ENCODE results near the gene CEP126.

The CEP126 gene

DNA sequence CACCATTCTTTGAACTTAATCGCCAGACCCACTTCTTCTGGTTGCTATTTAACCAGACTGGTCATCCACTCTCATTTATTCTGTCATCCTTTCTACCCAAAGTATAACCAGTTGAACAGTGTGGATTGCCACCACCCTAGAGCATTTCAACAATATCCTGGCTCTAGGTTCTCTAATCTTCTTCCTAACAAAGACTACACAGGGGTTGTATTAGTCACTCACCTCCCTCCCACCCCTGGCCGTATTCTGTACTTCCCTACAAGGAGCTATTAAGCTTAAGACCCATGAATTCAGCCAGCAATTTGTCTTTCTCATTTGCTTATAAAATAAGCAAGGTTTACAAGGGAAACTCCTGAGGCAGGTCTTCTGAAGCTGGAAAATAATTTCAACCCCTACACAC lies 46.9 kb upstream of the CEP126 start:
- no peak for DNase-seq (ENCODE audit: low read depth in 1 of 2, low spot score in 1 of 2)
- TF ChIP-seq GABPA (IDR thresholded peaks at IDR 0.05; ENCODE audit: low read depth) (no peak), CTCF (IDR thresholded peaks at IDR 0.05; ENCODE audit: insufficient read depth, low read length) (no peak), POLR2AphosphoS5 (IDR thresholded peaks at IDR 0.05; ENCODE audit: low read depth) (no peak), SPI1 (IDR thresholded peaks at IDR 0.05; ENCODE audit: borderline replicate concordance, low read depth) (no peak)
- TF ChIP-seq, protein P1, sequence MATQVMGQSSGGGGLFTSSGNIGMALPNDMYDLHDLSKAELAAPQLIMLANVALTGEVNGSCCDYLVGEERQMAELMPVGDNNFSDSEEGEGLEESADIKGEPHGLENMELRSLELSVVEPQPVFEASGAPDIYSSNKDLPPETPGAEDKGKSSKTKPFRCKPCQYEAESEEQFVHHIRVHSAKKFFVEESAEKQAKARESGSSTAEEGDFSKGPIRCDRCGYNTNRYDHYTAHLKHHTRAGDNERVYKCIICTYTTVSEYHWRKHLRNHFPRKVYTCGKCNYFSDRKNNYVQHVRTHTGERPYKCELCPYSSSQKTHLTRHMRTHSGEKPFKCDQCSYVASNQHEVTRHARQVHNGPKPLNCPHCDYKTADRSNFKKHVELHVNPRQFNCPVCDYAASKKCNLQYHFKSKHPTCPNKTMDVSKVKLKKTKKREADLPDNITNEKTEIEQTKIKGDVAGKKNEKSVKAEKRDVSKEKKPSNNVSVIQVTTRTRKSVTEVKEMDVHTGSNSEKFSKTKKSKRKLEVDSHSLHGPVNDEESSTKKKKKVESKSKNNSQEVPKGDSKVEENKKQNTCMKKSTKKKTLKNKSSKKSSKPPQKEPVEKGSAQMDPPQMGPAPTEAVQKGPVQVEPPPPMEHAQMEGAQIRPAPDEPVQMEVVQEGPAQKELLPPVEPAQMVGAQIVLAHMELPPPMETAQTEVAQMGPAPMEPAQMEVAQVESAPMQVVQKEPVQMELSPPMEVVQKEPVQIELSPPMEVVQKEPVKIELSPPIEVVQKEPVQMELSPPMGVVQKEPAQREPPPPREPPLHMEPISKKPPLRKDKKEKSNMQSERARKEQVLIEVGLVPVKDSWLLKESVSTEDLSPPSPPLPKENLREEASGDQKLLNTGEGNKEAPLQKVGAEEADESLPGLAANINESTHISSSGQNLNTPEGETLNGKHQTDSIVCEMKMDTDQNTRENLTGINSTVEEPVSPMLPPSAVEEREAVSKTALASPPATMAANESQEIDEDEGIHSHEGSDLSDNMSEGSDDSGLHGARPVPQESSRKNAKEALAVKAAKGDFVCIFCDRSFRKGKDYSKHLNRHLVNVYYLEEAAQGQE (IDR thresholded peaks at IDR 0.05; ENCODE audit: insufficient replicate concordance, low read depth) = no peak
- H3K27me3 ChIP-seq (ENCODE audit: insufficient read depth, poor library complexity, severe bottlenecking) = no peaks in the 10 kb centered on the region
- H3K27ac ChIP-seq (replicated peaks) = no peak overlapping the region
- H3K4me3 ChIP-seq (replicated peaks; ENCODE audit: insufficient read depth, low read length) = no peak overlapping the region

- Histone ChIP-seq H3K4me3 (replicated peaks; ENCODE audit: insufficient read depth, low read length) (no peak overlapping the region), H3K27ac (replicated peaks) (no peak overlapping the region), H3K27me3 (ENCODE audit: insufficient read depth, poor library complexity, severe bottlenecking) (no peaks in the 10 kb centered on the region)
- TF ChIP-seq CTCF (IDR thresholded peaks at IDR 0.05; ENCODE audit: insufficient read depth, low read length) (no peak), GABPA (IDR thresholded peaks at IDR 0.05; ENCODE audit: low read depth) (no peak), POLR2AphosphoS5 (IDR thresholded peaks at IDR 0.05; ENCODE audit: low read depth) (no peak), SPI1 (IDR thresholded peaks at IDR 0.05; ENCODE audit: borderline replicate concordance, low read depth) (no peak)
- TF ChIP-seq, protein P1 (IDR thresholded peaks at IDR 0.05; ENCODE audit: insufficient replicate concordance, low read depth) = no peak
- DNase-seq (ENCODE audit: low read depth in 1 of 2, low spot score in 1 of 2) = no peak
Measured at GRCh38 chr11:101870510-101870909, 44.3 kb upstream of the CEP126 start.

DNA sequence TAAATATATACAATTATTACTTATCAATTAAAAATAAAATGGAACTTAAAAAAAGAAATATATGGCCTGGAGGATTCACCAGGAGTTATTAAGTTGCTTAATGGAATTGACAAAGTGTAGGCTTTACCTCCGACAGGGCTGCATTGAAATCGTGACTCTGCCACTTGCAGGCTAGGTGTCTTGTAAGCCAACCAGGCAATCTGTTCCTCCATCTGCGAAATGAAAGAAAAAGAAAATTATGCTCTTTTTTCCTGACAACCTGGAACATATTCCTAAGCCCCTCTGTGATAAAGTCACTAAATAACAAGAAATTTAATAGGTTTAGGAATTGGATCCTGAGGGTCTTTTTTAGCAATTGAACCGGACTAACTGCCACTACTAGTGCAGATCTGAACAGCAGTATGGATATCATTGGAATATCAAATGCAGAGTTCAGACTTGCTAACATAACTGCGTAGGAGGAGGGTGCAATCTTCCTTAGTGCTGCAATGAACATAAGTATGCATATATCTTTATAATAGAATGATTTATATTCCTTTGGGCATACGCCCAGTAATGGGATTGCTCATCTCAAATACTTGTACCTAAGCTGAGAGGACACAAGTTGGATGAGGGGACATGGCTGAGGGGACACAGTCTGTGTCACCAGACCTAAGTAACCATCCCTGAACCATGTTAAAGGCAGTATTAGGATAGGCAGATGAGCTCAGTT lies 42.5 kb upstream of the CEP126 start:
- H3K4me3 ChIP-seq (replicated peaks; ENCODE audit: insufficient read depth, low read length) = no peak overlapping the region
- no peaks in the 10 kb centered on the region for H3K27me3 ChIP-seq (ENCODE audit: insufficient read depth, poor library complexity, severe bottlenecking)
- no peak for TF ChIP-seq POLR2AphosphoS5 (IDR thresholded peaks at IDR 0.05; ENCODE audit: low read depth)
- TF ChIP-seq GABPA (IDR thresholded peaks at IDR 0.05; ENCODE audit: low read depth) = no peak
- no peak for TF ChIP-seq CTCF (IDR thresholded peaks at IDR 0.05; ENCODE audit: insufficient read depth, low read length)
- DNase-seq (ENCODE audit: low read depth in 1 of 2, low spot score in 1 of 2) = no peak
- no peak overlapping the region for H3K27ac ChIP-seq (replicated peaks)

GRCh38 chr11:101880222-101880621 lies 34.6 kb upstream of the CEP126 start:
- H3K4me3 ChIP-seq (replicated peaks; ENCODE audit: insufficient read depth, low read length) = no peak overlapping the region
- H3K27ac ChIP-seq (replicated peaks) = no peak overlapping the region
- no peaks in the 10 kb centered on the region for H3K27me3 ChIP-seq (ENCODE audit: insufficient read depth, poor library complexity, severe bottlenecking)
- peak in 1 of 2 experiments; percentile 9 for DNase-seq (ENCODE audit: low read depth in 1 of 2, low spot score in 1 of 2)
- TF ChIP-seq, protein P1 (IDR thresholded peaks at IDR 0.05; ENCODE audit: insufficient replicate concordance, low read depth) = no peak
- TF ChIP-seq CTCF (IDR thresholded peaks at IDR 0.05; ENCODE audit: insufficient read depth, low read length) (no peak), SPI1 (IDR thresholded peaks at IDR 0.05; ENCODE audit: borderline replicate concordance, low read depth) (no peak), POLR2AphosphoS5 (IDR thresholded peaks at IDR 0.05; ENCODE audit: low read depth) (no peak), GABPA (IDR thresholded peaks at IDR 0.05; ENCODE audit: low read depth) (no peak)

Data from HL-60 (cell line).